OCI-LY3 (cell line): ENCODE results near the gene RAI1.

Experiments used
- EZH2phosphoT487 ChIP-seq: fragments of 200-600 bp; shearing (Covaris generic); IDR thresholded peaks from 2 replicates; pipeline ENCODE4 v1.6.1; 2018; ENCODE audit warnings: antibody characterized with exemption, mixed run types, low read depth
- TF ChIP-seq, protein P1 (sequence below): fragments of 200-600, 300-600 bp; sonication (generic); IDR thresholded peaks from 2 replicates; pipeline ENCODE4 v1.5.1; 2014; ENCODE audit warnings: antibody characterized with exemption, low read length, low read depth

DNA sequence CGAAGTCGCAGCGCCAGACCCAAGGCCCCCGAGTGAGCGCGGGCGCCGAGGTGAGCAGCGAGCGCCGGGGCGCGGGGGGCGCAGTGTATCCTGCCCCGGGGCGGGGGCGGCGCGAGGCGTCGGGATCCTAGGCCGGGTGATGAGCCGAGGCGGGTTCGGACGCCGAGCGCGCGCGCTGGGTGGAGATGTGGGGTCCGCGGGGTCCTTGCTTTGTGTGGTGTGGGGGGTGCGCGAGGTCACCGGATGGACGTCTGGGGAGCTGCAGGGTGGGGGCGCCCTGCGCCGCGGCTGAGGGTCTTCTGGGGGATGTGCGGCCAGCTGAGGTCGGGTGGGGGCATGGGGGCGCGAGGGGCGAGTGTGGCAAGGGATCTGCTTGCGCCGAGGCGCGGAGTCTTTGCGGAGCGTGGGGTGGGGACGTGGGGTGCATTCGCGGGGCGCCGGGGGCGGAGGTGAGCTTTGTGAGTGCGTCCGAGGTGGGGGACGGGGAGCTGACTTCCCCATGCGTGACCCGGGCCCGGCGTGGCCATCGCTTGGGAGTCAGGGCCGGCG lies 560 bp downstream of the RAI1 start:
- TF ChIP-seq, protein P1, sequence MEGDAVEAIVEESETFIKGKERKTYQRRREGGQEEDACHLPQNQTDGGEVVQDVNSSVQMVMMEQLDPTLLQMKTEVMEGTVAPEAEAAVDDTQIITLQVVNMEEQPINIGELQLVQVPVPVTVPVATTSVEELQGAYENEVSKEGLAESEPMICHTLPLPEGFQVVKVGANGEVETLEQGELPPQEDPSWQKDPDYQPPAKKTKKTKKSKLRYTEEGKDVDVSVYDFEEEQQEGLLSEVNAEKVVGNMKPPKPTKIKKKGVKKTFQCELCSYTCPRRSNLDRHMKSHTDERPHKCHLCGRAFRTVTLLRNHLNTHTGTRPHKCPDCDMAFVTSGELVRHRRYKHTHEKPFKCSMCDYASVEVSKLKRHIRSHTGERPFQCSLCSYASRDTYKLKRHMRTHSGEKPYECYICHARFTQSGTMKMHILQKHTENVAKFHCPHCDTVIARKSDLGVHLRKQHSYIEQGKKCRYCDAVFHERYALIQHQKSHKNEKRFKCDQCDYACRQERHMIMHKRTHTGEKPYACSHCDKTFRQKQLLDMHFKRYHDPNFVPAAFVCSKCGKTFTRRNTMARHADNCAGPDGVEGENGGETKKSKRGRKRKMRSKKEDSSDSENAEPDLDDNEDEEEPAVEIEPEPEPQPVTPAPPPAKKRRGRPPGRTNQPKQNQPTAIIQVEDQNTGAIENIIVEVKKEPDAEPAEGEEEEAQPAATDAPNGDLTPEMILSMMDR = no peak
- no peak for TF ChIP-seq EZH2phosphoT487
